Cardiac fibroblast (primary cell): ENCODE results near the gene CYP27A1.
"Not testable (repeated sequence)": the region's sequence is repeated elsewhere in the genome, so short reads cannot be mapped to it uniquely, and the experiment has no call there.

Experiments used
- DNase-seq, 2 donors: peaks; one replicate each; pipeline versions ENCODE4 v3.0.0 to v3.0.0-alpha.2; 2010; ENCODE audit warnings: low read depth in 2 of 2
- H3K4me3 ChIP-seq, 2 donors: replicated peaks in 1 of 2; 1 replicate in 1 of 2; 2 replicates in 1 of 2; pipeline ENCODE4 v1.5.1; 2011; ENCODE audit warnings: low read depth in 2 of 2, low read length in 2 of 2, mild to moderate bottlenecking in 2 of 2, moderate library complexity in 1 of 2
- CTCF ChIP-seq: IDR thresholded peaks from one replicate; pipeline ENCODE4 v1.5.1; 2011; ENCODE audit warnings: low read depth, mild to moderate bottlenecking, low read length, inconsistent platforms

The CYP27A1 gene

GRCh38 chr2:218832520-218832919 is 50.6 kb downstream of the CYP27A1 start:
- DNase-seq = peak in 1 of 2 donors; percentile 37
- H3K4me3 ChIP-seq = no peak overlapping the region
- no peak for TF ChIP-seq CTCF

- TF ChIP-seq CTCF = no peak
- H3K4me3 ChIP-seq = no peak overlapping the region
Observed at GRCh38 chr2:218833023-218833609, 51.2 kb downstream of the CYP27A1 start.

GRCh38 chr2:218834685-218835084 is 52.7 kb downstream of the CYP27A1 start:
- no peak for DNase-seq
- TF ChIP-seq CTCF = no peak
- H3K4me3 ChIP-seq = no peak overlapping the region

More at GRCh38 chr2:218833023-218833609, 51.2 kb downstream of the CYP27A1 start:
- DNase-seq = peak in 1 of 2 donors; percentile 32

GRCh38 chr2:218837495-218837894 is 55.5 kb downstream of the CYP27A1 start:
- no peak overlapping the region for H3K4me3 ChIP-seq
- DNase-seq = no peak
- no peak for TF ChIP-seq CTCF

DNA sequence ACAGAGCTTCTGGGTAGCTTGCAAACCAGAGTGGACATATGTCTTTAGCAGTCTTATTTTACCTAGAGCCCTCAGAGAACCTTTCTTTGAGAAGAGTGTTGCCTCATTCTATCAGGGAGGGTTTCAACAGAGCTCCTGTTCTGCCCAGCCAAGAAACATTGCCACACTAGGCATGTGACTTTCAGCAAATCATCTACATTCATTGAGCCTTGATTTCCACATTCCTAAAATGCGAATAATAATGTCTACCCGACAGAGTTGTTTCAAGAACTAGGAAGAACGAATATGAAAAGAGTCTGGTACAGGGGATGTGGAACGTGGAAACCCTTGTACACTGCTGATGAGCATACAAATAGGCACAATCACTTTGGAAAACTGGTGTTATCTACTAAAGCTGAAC is 57.5 kb downstream of the CYP27A1 start:
- DNase-seq = peak; percentile 76 to 84
- no peak for TF ChIP-seq CTCF
- H3K4me3 ChIP-seq = no peak overlapping the region

- no peak for TF ChIP-seq CTCF
- peak; percentile 12 to 16 for DNase-seq
- H3K4me3 ChIP-seq = no peak overlapping the region
Observed at GRCh38 chr2:218839888-218840287, 57.9 kb downstream of the CYP27A1 start.

GRCh38 chr2:218844334-218844733 is 62.4 kb downstream of the CYP27A1 start:
- H3K4me3 ChIP-seq, DNase-seq: not testable (repeated sequence)

- not testable (repeated sequence) for DNase-seq, H3K4me3 ChIP-seq
Observed at GRCh38 chr2:218846963-218847362, 65.0 kb downstream of the CYP27A1 start.
